ENCODE data around the gene OBSCN.

OBSCN gene

GRCh38 chr1:228311091-228311490, 103.2 kb downstream of the OBSCN start:
- DNase-seq = no peak

- no peak for DNase-seq
These were observed 104.4 kb downstream of the OBSCN start for GRCh38 chr1:228312136-228312764.

DNA sequence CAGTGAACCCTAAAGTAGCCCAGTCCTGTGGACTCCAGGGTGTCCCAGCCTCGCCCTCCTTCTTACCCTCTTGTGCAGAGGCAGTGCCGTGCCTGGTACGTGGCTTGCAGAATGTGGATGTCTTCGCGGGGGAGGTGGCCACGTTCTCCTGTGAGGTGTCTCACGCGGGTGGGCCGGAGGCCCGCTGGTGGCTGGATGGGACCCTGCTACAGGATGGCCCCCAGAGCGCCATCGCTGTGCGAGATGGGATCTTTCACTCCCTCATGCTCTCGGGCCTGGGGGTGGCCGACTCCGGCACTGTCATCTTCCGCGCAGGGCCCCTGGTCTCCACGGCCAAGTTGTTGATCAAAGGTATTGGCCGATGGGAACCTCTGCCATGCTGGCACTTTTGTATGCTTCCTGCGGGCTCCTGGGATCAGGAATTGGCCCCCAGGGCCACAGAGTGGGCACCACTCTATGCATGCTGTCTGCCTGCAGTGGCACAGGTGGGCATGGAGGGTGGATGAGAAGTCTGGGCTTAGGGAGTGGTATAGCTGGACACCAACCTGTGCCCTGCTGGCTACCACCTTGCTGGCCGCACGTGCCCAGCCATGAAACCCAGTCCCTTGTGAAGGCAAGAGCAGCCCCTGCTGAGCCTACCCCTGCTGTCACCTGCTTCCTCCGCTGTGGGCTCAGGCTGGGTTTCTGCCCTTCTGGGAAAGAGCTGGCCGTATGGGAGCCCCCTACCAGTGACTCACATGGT, 105.9 kb downstream of the OBSCN start:
- no peak for DNase-seq

- no peak for DNase-seq
These were observed 106.4 kb downstream of the OBSCN start for GRCh38 chr1:228314315-228314657.

DNA sequence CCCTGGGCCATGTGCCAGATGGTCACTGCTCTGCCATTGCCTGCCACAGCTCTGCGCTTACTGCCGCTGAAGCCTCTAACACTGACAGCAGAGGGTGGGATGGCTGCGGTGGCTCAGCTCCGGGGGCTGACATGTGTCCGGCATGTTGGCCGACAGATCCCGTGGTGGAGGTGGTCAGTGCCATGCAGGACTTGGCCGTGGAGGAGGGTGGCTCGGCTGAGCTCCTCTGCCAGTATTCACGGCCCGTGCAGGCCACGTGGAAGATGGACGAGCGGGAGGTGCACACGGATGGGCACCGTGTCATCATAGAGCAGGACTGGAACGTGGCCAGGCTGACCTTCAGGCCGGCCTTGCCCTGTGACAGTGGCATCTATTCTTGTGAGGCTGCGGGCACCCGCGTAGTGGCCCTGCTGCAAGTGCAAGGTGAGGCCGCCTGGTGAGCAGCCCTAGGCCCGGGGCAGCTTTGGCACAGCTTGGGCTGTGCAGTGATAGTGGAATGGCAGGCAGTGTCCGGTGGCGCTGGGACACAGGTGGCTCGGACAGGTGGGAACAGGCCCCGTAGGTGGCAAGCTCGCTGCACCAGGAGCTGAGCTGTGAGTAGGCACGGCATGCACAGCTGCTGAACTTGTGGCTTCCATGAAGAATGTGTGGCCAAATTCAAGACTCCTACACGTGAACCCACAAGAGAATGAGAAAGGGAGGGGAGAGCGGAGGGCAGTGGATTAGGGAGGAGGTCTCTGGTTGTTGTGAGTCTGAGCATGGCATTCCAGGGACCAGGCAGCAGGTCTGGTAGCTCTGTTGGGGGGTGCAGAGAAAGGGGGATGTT, 107.0 kb downstream of the OBSCN start:
- peak; percentile 82 for DNase-seq

GRCh38 chr1:228315484-228315944, 107.7 kb downstream of the OBSCN start:
- peak; percentile 84 for DNase-seq

GRCh38 chr1:228315945-228316588, 108.2 kb downstream of the OBSCN start:
- DNase-seq = peak; percentile 85

GRCh38 chr1:228316589-228317387, 108.9 kb downstream of the OBSCN start:
- DNase-seq = peak; percentile 53

GRCh38 chr1:228317411-228317828, 109.6 kb downstream of the OBSCN start:
- DNase-seq = no peak

- DNase-seq = no peak
These were observed 110.3 kb downstream of the OBSCN start for GRCh38 chr1:228317891-228318810.

DNA sequence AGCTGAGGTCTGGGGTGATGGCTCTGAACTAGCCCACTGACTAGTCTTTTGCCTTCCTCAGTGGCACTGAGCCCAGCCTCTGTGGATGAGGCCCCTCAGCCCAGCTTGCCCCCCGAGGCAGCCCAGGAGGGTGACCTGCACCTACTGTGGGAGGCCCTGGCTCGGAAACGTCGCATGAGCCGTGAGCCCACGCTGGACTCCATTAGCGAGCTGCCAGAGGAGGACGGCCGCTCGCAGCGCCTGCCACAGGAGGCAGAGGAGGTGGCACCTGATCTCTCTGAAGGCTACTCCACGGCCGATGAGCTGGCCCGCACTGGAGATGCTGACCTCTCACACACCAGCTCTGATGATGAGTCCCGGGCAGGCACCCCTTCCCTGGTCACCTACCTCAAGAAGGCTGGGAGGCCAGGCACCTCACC, 111.0 kb downstream of the OBSCN start:
- no peak for DNase-seq

DNA sequence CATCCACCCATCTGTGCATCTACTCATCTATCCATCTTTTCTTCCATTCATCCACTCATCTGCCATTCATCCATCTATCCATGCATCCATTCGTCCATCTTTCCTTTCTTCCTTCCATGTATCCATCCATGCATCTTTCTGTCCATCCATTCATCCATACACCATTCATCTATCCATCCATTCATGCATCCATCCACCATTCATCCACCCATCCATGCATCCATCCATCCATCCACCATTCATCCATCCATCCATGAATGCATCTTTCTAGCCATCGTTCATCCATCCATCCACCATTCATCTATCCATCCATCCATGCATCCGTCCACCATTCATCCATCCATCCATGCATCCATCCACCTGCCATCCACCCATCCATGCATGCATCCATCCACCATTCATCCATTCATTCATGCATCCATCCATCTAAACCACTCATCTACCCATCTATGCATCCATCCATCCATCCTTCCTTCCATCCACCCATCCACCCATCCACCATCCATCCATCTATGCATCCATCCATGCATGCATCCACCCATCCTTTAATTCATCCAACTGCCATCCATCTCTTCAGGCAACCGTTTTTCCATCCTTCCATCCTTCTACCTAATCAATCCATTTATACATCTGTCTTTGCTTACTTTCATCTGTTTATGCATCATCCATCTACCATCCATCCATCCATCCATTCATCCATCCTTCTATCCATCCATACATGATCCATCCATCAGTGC, 111.7 kb downstream of the OBSCN start:
- no peak for DNase-seq

GRCh38 chr1:228320394-228320793, 112.5 kb downstream of the OBSCN start:
- no peak for DNase-seq

DNA sequence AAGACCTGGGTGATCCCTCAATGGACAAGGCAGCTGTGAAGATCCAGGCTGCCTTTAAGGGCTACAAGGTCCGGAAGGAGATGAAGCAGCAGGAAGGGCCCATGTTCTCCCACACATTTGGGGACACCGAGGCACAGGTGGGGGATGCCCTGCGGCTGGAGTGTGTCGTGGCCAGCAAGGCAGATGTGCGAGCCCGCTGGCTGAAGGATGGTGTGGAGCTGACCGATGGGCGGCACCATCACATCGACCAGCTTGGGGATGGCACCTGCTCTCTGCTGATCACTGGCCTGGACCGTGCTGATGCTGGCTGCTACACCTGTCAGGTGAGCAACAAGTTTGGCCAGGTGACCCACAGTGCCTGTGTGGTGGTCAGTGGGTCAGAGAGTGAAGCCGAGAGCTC, 113.6 kb downstream of the OBSCN start:
- no peak for DNase-seq

DNA sequence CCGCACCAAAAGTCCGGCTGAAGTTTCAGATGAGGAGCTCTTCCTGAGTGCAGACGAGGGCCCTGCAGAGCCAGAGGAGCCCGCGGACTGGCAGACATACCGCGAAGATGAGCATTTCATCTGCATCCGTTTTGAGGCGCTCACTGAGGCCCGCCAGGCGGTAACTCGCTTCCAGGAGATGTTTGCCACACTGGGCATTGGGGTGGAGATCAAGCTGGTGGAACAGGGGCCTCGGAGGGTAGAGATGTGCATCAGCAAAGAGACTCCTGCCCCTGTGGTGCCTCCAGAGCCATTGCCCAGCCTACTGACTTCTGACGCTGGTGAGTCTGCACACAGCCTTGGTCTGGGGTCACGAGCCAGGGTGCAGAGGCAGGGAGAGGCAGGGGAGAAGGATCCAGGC, 114.1 kb downstream of the OBSCN start:
- DNase-seq = no peak

DNA sequence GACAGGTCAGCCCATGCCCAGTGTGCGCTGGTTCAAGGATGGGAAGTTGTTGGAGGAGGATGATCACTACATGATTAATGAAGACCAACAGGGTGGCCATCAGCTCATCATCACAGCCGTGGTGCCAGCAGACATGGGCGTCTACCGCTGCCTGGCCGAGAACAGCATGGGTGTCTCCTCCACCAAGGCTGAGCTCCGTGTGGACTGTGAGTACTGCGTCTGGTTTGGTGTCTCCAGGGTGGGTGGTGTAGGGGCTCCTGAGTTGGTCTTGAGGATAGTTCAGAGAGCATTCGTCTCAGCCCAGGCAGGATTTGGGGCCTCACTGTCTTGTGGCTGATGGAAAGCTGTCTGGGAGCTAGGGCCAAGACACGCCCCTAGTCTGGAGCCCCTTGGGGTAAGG, 115.6 kb downstream of the OBSCN start:
- DNase-seq = no peak

- no peak for DNase-seq
These were observed 117.4 kb downstream of the OBSCN start for GRCh38 chr1:228325267-228325666.

DNA sequence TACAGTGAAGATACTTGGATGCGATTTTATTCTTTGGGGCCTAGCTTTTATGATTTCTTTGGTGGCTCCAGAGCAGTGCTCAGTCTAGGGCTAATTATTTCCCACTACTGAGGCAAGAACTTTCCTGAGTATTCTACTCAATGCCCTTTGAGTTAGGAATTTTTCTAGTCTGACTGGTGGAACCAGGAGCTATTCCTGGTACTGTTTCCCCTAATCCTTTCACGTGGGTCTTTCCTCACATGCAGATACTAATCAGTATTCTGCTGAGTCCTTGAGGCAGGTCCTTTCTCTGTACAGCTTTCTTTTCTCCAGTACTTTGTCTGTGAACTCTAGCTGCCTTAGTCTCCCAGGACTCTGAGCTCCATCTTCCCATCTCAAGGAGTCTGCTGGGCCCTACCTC, 122.0 kb downstream of the OBSCN start:
- no peak for DNase-seq

DNA sequence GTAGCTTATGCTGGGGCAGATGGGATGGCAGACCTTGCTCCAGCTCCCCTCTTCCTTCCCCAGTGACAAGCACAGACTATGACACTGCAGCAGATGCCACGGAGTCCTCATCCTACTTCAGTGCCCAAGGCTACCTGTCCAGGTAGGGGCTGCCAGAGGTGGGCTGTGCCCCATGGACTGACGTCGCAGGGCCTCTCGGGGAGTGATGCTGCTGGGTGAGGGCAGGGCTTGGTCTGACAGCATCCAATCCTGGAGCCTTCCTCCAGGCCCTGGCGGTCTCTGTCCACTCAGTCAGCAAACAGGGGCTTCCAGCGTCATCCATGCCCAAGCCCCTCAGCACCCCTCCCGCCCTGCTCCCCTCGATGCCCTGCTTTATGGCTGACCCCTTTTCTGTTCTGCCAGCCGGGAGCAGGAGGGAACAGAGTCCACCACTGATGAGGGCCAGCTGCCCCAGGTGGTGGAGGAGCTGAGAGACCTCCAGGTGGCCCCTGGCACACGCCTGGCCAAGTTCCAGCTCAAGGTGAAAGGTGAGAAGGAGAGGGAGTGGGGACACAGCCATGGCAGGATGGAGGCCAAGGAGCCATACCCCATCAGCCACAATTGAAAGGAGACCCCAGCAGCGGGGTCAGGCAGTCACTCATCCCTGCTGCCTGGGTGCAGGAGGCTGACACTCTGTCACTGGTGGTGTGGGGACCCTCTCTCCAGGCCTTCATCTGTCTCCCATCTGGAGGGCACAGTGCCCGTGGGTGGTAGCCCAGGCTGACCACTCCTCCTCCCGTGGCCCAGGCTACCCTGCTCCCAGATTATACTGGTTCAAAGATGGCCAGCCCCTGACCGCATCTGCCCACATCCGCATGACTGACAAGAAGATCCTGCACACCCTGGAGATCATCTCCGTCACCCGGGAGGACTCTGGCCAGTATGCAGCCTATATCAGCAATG, 125.2 kb downstream of the OBSCN start:
- no peak for DNase-seq

Measured in RPMI8226 (cell line).